Measurements from ENCODE around the gene CARMIL1. TPM values are rescaled to one million over a fixed set of nuclear protein-coding genes. Genes with fewer than 3 reads are reported as not detected.

Gene CARMIL1
- total and polyA plus RNA-seq, 2 of the 8 experiments (the other 6 are each of a cell fraction or from before 2014, with no cell fraction given): 20.3 to 40.4 TPM

- H4K20me1 ChIP-seq (replicated peaks in 1 of 2; ENCODE audit: control insufficient read depth in 1 of 2, insufficient read depth in 2 of 2, low read length in 2 of 2): peaks cover 4 to 12% of the 10 kb centered on the region in 2 experiments
- no peak overlapping the region for H2BK12ac ChIP-seq (ENCODE audit: low read depth, low read length)
- no peak overlapping the region for H2BK120ac ChIP-seq (replicated peaks; ENCODE audit: low read depth, low read length)
- peaks cover 6% of the 10 kb centered on the region for H3K79me1 ChIP-seq (ENCODE audit: low read depth, low read length)
- H3K14ac ChIP-seq (ENCODE audit: insufficient read length): no peak overlapping the region
- peaks cover 4 to 98% of the 10 kb centered on the region in 2 experiments for H3K79me2 ChIP-seq (ENCODE audit: control insufficient read depth in 1 of 2, insufficient read depth in 2 of 2, low read length in 2 of 2)
- no peaks in the 10 kb centered on the region for H3K36me3 ChIP-seq (ENCODE audit: control insufficient read depth in 2 of 4, insufficient read depth in 4 of 4, low read length in 3 of 4)
- CTCF ChIA-PET (ENCODE audit: partially characterized antibody): interaction anchor here (1.1 to 2.4 kb wide), 2 partner anchors 104 to 164 kb away, joined by 3 to 16 read pairs; no protein-coding TSS in a partner anchor
- no peak overlapping the region for H2AK5ac ChIP-seq (ENCODE audit: low read depth, low read length)
- FAIRE-seq (no peak), DNase-seq (ENCODE audit: low read depth in 1 of 2, low spot score in 2 of 2) (no peak)
- no peak overlapping the region for H3K4ac ChIP-seq (replicated peaks; ENCODE audit: insufficient read length, low read depth, low read length)
- no peak overlapping the region for H3K18ac ChIP-seq (ENCODE audit: extremely low read depth, low read length)
- H3K4me1 ChIP-seq (replicated peaks in 1 of 4; ENCODE audit: control insufficient read depth in 3 of 4, insufficient read depth in 4 of 4, low read length in 3 of 4): peaks cover 0 to 19% (median 6%) of the 10 kb centered on the region in 4 experiments
- no peak overlapping the region for H3K27ac ChIP-seq (ENCODE audit: low read depth, low read length)
- H4K5ac ChIP-seq (ENCODE audit: insufficient read length, low read depth, low read length): no peak overlapping the region
- no peaks in the 10 kb centered on the region for H3K9me3 ChIP-seq (ENCODE audit: insufficient read depth in 2 of 2, low read depth in 1 of 2, low read length in 1 of 2)
- H3K9ac ChIP-seq (replicated peaks in 1 of 4; ENCODE audit: extremely low read depth in 1 of 4, low read depth in 3 of 4, low read length in 3 of 4): no peak overlapping the region
- H2BK15ac ChIP-seq (ENCODE audit: low read length): no peak overlapping the region
- H3K23ac ChIP-seq (ENCODE audit: insufficient read length): no peak overlapping the region
- no peak overlapping the region for H2BK20ac ChIP-seq (ENCODE audit: low read length)
- H3K56ac ChIP-seq (replicated peaks; ENCODE audit: insufficient read length, low read depth, low read length): no peak overlapping the region
- WGBS, 2 experiments (ENCODE audit: extremely low coverage in 1 of 2, insufficient coverage in 1 of 2, insufficient read length in 1 of 2, insufficient replicate concordance in 2 of 2, low coverage in 1 of 2, low lambda C conversion rate in 2 of 2, missing lambda C conversion rate in 1 of 2): 98% methylated on average over 2 of the region's 2 CpGs; no CpG with 5 or more reads in 1 of the 2 experiments
- H2AFZ ChIP-seq (ENCODE audit: low read length): no peak overlapping the region
- H3K4me3 ChIP-seq (ENCODE audit: extremely low read depth in 1 of 4, insufficient read depth in 2 of 4, low read depth in 3 of 4, low read length in 4 of 4): no peak overlapping the region
- H4K91ac ChIP-seq (replicated peaks; ENCODE audit: insufficient read length, low read length): no peak overlapping the region
- no peaks in the 10 kb centered on the region; the same call in 1 of the 2 replicates for H3K23me2 ChIP-seq (ENCODE audit: low read depth, low read length)
- H3K27me3 ChIP-seq (replicated peaks in 1 of 4; ENCODE audit: control insufficient read depth in 3 of 4, extremely low read depth in 1 of 4, insufficient read depth in 3 of 4, low read length in 3 of 4): no peaks in the 10 kb centered on the region
- no peak overlapping the region for H2BK5ac ChIP-seq (ENCODE audit: low read depth, low read length)
- H4K8ac ChIP-seq (ENCODE audit: extremely low read depth, insufficient read depth, low read length): no peak overlapping the region
- POLR2A ChIA-PET (ENCODE audit: partially characterized antibody): interaction anchor here (2.5 kb wide), 1 partner anchor 13 kb away, joined by 8 read pairs; no protein-coding TSS in a partner anchor
- H3K4me2 ChIP-seq (ENCODE audit: insufficient read depth in 1 of 2, low read depth in 2 of 2, low read length in 2 of 2): no peak overlapping the region
- TF ChIP-seq SIN3A (conservative IDR thresholded peaks at IDR 0.05 in 1 of 2, IDR thresholded peaks at IDR 0.05 in 1 of 2; ENCODE audit: low read depth in 1 of 2, low read length in 2 of 2) (no peak), POLR2AphosphoS5 (IDR thresholded peaks at IDR 0.05; ENCODE audit: low read depth, low read length) (no peak), TBP (IDR thresholded peaks at IDR 0.05; ENCODE audit: low read depth, low read length) (no peak), TEAD4 (IDR thresholded peaks at IDR 0.05; ENCODE audit: low read depth, low read length) (no peak), USF2 (IDR thresholded peaks at IDR 0.05; ENCODE audit: low read length) (no peak), NRF1 (IDR thresholded peaks at IDR 0.05; ENCODE audit: low read depth, low read length) (no peak), SIX5 (IDR thresholded peaks at IDR 0.05; ENCODE audit: low read depth, low read length) (no peak), CREB1 (IDR thresholded peaks at IDR 0.05) (no peak), HDAC2 (IDR thresholded peaks at IDR 0.05; ENCODE audit: borderline replicate concordance in 1 of 2, low read depth in 2 of 2, low read length in 2 of 2) (no peak), NANOG (IDR thresholded peaks at IDR 0.05; ENCODE audit: insufficient read depth, low read depth, low read length, poor library complexity, severe bottlenecking) (no peak), EP300 (IDR thresholded peaks at IDR 0.05; ENCODE audit: borderline replicate concordance in 1 of 2, low read depth in 2 of 2, low read length in 2 of 2) (no peak), CBX5 (IDR thresholded peaks at IDR 0.05; ENCODE audit: low read depth, low read length) (no peak), SP4 (IDR thresholded peaks at IDR 0.05; ENCODE audit: low read length) (no peak)
These were observed 48.3 kb downstream of the CARMIL1 start for GRCh38 chr6:25327432-25327831.

All from H1 (cell line).